GM19023 (cell line): ENCODE measurements around the gene ACAP3.

Experiments used
- ATAC-seq: cut with Tn5 transposase; IDR thresholded peaks from one replicate; pipeline ENCODE4 v1.9.1; 2021; ENCODE audit warnings: mild to moderate bottlenecking, moderate library complexity; ENCODE audit not compliant: unreplicated experiment

Gene ACAP3

GRCh38 chr1:1344655-1345361 lies 37.1 kb upstream of the ACAP3 start:
- no peak for ATAC-seq

- ATAC-seq = no peak
Observed at GRCh38 chr1:1343811-1344421, 36.2 kb upstream of the ACAP3 start.

GRCh38 chr1:1342584-1343115 lies 34.9 kb upstream of the ACAP3 start:
- ATAC-seq = no peak

- ATAC-seq = no peak
Observed at GRCh38 chr1:1342061-1342562, 34.4 kb upstream of the ACAP3 start.

GRCh38 chr1:1341549-1342021 lies 33.9 kb upstream of the ACAP3 start:
- ATAC-seq = no peak

- ATAC-seq = no peak
Observed at GRCh38 chr1:1340791-1341548, 33.2 kb upstream of the ACAP3 start.

GRCh38 chr1:1340185-1340584 lies 32.5 kb upstream of the ACAP3 start:
- no peak for ATAC-seq

DNA sequence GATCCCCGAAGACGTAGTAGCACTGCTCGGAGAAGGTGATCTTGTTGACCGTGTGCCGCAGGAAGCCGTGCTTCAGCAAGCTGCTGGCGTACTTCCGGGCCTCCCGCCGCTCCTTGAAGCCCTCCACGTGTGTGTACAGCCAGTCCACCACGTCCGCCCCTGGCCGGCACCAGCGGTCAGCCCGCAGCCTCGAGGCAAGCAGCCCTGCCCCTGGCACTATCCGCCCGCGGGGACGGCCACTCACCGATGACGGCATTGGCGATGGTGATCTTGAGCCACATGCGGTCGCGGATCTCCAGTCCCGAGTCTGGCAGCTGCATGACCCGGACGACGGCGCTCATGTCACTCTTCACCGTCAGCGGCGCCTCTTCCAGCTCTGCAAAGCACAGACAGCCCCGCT lies 30.5 kb upstream of the ACAP3 start:
- no peak for ATAC-seq

- ATAC-seq = no peak
Observed at GRCh38 chr1:1337793-1338147, 30.0 kb upstream of the ACAP3 start.

- ATAC-seq = no peak
Observed at GRCh38 chr1:1336931-1337792, 29.4 kb upstream of the ACAP3 start.

DNA sequence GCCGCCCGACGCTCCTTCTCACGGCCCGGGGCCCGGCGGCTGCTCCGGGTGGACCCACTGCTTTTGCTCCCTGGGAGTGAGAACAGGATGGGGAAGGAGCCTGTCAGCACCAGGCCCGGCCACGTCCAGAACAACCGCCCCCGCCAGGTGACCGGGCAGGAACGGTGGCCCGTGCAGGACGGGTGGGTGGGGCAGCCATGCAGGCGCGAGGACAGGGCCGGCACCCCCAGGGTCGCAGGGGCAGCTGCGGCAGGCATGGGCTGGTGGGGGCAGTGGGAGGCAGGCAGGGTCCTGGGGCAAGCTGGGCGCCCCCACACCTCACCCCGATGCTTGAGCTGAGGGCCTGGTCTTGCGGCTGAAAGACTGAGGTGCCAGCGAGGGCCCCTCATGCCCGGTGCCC lies 28.7 kb upstream of the ACAP3 start:
- ATAC-seq = no peak

- ATAC-seq = no peak
Observed at GRCh38 chr1:1335792-1336248, 28.1 kb upstream of the ACAP3 start.

DNA sequence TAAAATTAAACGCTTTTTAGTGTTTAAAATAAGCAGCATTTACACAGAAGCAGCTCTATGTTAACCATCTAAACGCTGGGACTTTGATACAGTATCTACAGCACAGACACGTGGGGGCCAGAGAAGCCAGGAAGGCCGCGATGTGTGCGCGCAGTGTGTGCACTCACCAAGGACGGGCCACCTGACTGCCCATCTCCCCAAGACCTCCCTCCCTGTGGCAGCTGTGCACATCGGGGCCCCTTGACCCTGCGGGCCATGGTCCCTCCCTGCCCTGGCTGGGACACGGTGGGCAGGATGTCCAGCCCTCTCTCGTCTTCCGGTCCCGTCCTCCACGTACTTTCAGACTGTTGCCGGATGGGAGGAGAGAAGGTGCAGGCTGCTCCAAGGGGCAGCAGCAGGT lies 27.6 kb upstream of the ACAP3 start:
- ATAC-seq = no peak

GRCh38 chr1:1334835-1335234 lies 27.1 kb upstream of the ACAP3 start:
- no peak for ATAC-seq

DNA sequence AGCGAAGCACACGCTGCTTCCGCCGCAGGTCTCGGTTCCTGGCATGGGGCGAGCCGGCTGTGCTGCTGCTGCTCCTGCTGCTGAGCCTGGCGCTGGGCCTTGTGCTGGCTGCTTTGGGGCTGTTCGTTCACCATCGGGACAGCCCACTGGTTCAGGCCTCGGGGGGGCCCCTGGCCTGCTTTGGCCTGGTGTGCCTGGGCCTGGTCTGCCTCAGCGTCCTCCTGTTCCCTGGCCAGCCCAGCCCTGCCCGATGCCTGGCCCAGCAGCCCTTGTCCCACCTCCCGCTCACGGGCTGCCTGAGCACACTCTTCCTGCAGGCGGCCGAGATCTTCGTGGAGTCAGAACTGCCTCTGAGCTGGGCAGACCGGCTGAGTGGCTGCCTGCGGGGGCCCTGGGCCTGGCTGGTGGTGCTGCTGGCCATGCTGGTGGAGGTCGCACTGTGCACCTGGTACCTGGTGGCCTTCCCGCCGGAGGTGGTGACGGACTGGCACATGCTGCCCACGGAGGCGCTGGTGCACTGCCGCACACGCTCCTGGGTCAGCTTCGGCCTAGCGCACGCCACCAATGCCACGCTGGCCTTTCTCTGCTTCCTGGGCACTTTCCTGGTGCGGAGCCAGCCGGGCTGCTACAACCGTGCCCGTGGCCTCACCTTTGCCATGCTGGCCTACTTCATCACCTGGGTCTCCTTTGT lies 26.0 kb upstream of the ACAP3 start:
- no peak for ATAC-seq

DNA sequence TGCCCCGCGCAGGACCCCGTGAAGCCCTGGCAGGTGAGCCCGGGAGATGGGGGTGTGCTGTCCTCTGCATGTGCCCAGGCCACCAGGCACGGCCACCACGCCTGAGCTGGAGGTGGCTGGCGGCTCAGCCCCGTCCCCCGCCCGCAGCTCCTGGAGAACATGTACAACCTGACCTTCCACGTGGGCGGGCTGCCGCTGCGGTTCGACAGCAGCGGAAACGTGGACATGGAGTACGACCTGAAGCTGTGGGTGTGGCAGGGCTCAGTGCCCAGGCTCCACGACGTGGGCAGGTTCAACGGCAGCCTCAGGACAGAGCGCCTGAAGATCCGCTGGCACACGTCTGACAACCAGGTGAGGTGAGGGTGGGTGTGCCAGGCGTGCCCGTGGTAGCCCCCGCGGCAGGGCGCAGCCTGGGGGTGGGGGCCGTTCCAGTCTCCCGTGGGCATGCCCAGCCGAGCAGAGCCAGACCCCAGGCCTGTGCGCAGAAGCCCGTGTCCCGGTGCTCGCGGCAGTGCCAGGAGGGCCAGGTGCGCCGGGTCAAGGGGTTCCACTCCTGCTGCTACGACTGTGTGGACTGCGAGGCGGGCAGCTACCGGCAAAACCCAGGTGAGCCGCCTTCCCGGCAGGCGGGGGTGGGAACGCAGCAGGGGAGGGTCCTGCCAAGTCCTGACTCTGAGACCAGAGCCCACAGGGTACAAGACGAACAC lies 25.2 kb upstream of the ACAP3 start:
- no peak for ATAC-seq

DNA sequence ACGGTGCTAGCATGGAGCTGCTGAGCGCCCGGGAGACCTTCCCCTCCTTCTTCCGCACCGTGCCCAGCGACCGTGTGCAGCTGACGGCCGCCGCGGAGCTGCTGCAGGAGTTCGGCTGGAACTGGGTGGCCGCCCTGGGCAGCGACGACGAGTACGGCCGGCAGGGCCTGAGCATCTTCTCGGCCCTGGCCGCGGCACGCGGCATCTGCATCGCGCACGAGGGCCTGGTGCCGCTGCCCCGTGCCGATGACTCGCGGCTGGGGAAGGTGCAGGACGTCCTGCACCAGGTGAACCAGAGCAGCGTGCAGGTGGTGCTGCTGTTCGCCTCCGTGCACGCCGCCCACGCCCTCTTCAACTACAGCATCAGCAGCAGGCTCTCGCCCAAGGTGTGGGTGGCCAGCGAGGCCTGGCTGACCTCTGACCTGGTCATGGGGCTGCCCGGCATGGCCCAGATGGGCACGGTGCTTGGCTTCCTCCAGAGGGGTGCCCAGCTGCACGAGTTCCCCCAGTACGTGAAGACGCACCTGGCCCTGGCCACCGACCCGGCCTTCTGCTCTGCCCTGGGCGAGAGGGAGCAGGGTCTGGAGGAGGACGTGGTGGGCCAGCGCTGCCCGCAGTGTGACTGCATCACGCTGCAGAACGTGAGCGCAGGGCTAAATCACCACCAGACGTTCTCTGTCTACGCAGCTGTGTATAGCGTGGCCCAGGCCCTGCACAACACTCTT lies 24.5 kb upstream of the ACAP3 start:
- no peak for ATAC-seq

- ATAC-seq = no peak
Observed at GRCh38 chr1:1331068-1331965, 23.6 kb upstream of the ACAP3 start, which contains the start of gene TAS1R3. TAS1R3 (plus strand) TSS chr1:1331280; CDS start chr1:1331346, 66 bp downstream.
